HG02981 (cell line): Measurements from ENCODE around the gene STARD7.

Source experiments
- ATAC-seq: cut with Tn5 transposase; IDR thresholded peaks from one replicate; pipeline ENCODE4 v1.9.1; 2021; ENCODE audit warnings: mild to moderate bottlenecking, moderate library complexity; ENCODE audit not compliant: unreplicated experiment

STARD7 gene

GRCh38 chr2:96201338-96201737 is 7.3 kb downstream of the STARD7 start:
- no peak for ATAC-seq

- ATAC-seq: no peak
These were observed 9.7 kb downstream of the STARD7 start for GRCh38 chr2:96198921-96199320.

- ATAC-seq: no peak
These were observed 10.9 kb downstream of the STARD7 start for GRCh38 chr2:96197546-96198255.

DNA sequence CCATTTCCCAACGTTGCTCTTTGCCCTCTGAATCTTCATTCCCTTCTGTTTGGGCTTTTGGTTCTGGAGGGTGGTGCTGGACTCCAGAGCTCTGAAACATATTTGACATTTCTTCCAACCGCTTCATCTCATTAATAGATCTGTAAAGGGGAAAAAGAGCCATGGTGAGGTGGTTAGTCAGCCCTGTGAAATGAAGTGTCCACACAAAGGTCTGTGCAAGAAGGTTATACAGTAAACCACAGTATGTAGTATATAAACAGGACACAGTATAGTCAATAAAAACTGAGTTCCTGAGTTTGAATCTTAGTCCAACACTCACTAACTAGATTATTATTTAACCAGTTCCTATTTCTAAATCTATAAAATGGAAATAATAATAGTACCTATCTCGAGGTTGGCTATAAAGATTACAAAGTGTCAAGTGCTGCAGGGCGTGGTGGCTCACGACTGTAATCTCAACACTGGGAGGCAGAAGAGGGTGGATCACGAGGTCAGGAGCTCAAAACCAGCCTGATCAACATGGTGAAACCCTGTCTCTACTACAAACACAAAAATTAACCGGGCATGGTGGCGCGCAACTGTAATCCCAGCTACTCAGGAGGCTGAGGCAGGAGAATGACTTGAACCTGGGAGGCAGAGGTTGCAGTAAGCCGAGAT is 13.1 kb downstream of the STARD7 start:
- ATAC-seq: no peak

DNA sequence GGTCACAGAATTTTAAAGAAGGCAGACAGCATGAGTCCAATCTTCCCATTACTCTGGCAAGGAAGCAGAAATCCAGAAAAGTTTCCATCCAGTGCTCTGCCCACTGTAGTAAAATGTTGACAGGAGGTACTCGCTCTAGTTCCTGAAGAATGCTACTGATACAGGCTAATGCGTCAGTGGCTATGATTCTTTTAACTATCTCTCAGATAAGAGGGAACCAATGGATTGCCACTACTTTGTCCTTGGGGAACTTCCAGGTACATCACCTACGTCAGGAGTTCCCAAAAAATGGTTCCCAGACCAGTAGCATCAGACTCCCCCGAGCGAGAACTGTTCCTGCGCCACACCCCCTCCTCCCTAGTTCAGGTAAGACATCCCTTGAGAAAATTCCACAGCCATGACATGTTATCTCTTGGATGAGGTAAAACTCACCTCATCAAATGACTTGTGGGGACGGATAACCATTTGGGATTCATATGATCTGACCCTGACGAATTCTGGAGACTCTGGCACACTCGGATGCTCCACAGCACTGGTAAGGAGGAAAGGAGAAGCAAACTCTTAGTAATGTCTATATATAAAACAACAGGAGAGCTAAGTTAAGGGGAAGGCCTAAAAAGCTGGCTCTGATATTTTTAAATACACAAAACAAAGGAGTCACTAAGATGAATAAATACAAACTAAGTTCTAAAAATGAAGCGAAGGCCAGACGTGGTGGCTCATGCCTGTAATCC is 16.5 kb downstream of the STARD7 start:
- no peak for ATAC-seq

- no peak for ATAC-seq
These were observed 19.7 kb downstream of the STARD7 start for GRCh38 chr2:96188821-96189526.

DNA sequence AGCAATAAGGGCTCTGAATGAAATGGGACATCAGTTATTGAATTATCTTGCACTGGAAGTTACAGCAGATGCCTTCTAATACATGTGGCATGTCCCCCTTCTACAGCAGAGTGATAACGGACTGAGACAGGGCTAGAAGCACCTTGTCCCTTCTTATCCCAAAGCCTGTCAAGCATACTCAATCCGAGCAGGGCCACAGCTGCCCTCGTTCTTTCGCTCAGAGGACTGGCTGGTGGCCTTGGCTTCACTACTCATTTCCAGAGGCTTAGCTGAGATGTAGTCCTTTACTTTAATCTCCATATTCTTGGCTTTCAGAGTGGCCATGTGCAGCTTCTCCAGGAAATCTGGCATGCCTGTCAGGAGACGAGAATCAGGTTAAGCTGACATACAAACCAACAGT is 22.1 kb downstream of the STARD7 start:
- ATAC-seq: no peak

DNA sequence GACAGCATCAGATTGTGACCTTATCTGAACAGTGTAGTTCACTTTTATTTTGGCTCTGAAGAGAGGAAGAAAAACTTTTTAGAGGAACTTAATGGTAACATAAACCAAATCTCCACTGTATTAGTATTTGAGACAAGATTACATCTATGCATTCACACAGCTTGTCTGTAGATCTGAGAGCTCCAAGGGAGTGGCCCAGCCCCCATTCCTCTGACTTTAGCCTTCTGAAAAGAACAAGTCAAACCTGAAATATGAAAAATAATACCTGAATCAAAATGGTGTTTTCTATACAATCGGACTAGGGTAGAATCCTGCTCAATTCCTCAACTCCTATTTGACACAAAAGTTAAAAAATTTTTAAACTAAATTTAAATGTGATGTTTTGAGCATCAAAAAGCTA is 23.1 kb downstream of the STARD7 start:
- ATAC-seq: no peak

DNA sequence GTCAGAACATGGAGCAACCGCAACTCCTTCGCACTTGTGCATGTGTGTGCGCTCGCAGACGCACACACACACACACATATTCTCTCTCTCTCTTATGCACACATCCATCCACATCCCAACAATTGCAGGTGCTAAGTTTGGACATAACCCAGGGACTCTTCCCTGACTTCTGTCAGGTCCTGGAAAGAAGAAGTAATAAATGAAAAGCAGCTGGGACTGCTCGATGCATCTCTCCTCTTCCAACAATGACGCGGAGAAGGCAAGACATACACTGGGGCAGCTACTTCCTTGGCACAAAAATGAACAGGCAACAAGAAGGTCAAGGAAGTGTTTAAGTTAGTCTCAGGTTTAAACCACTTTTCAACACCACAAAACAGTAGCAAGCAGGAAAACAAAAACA is 23.6 kb downstream of the STARD7 start:
- no peak for ATAC-seq

GRCh38 chr2:96184188-96184587 is 24.4 kb downstream of the STARD7 start:
- ATAC-seq: no peak

DNA sequence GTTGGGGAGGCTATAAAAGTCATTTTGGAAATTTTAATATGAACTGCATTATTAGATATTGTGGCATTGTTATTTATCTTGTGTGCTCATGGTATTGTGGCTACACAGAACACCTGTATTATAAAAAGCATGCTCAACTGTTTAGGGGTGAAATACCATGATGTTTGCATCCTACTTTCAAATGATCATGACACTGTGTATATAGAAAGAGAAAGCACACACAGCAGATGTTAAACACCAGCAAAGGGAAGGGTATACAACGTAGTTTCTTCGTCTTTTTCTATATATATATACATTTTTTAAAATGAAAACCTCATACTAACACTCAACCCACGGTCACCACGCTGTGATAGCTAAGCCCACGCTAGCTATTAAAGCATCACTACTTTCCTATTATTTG is 27.1 kb downstream of the STARD7 start:
- no peak for ATAC-seq

- ATAC-seq: no peak
These were observed 28.1 kb downstream of the STARD7 start for GRCh38 chr2:96180521-96180920.

DNA sequence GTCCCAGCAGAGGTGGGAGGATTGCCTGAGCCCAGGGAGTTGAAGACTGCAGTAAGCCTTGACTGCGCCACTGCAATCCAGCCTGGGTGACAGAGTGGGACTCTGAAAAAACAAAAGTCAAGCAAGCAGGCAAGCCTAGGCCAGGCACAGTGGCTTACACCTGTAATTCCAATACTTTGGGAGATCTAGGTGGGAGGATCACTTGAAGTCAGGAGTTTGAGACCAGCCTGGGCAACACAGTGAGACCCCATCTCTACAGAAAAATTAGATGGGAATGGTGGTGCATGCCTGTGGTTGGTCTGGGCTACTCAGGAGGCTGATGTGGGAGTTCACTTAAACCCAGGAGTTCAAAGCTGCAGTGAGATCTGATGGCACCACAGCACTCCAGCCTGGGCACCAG is 28.6 kb downstream of the STARD7 start:
- ATAC-seq: no peak

DNA sequence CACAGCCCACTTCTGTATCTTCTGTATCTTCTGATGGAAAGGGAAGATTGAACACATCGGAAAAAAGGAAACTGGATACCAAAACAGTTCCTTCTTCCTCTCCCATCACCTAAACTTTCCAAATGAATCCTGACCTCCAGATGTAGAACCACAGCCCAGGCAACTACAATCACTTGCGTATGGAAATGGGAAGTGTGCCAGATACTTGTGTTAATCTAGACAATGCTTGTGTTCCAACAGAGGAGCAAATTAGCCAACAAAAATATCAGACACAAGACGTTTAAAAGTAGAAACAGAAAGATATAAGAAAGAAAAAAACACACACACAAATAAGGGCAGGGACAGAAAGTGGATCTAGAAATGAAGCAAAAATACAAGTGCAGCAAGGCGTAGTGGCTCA is 32.0 kb downstream of the STARD7 start:
- no peak for ATAC-seq

- no peak for ATAC-seq
These were observed 32.7 kb downstream of the STARD7 start for GRCh38 chr2:96175951-96176350.

- peak; percentile 81 for ATAC-seq
These were observed 34.1 kb downstream of the STARD7 start for GRCh38 chr2:96174251-96175144.

DNA sequence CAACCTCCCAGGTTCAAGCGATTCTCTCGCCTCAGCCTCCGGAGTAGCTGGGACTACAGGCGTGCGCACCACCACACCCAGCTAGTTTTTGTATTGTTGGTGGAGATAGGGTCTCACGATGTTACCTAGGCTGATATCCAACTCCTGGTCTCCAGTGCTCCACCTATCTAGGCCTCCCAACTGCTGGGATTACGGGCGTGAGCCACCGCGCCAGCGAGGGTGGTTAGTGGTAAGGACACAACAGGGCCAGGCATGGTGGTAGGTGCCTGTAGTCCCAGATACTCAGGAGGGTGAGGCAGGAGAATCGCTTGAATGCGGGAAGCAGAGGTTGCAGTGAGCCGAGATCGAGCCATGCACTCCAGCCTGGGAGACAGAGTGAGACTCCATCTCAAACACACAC is 36.8 kb downstream of the STARD7 start:
- no peak for ATAC-seq

DNA sequence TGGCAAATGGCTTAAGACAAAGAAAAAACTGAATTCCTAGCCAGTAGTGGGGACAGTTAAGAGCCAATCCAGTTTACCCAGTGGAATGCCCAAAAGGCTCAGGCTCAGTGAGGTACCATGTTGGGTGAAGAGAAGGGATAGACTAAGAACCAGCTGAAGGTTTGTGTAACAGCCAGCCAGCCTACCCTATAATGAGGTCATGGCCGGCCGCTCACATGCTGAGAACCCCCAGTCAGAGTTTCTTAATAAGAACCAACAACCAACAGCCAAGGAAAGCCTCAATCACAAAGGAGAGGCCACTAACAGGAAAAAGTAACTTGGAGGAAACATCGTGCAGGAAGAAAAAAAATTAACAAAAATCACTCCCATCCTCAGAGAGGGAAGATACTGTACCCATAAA is 38.0 kb downstream of the STARD7 start:
- ATAC-seq: no peak

DNA sequence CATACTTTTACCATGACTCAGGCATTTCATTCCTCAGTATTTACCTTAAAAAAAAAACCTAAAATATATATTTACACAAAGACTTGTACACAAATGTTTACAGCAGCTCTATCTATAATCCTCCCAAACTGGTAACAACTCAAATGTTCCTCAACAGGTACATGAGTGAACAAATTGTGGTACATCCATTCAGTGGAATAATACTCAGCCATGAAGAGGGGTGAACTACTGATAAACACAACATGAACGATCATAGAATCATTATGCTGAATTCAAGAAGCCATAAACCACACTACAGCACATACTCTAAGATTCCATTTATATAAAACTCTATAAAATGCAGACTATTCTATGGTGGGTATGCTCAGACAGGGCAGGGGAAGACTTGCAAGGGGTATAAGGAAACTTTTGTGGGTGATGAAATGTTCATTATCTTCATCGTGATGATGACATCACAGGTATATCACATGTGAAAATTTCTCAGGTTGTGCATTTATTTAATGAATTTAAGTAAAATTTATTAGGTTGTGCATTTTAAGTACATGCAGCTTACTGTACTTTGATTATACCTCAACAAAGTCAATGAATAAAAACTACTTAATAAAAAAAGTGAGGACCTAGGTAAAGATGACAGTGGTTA is 38.6 kb downstream of the STARD7 start:
- ATAC-seq: no peak

DNA sequence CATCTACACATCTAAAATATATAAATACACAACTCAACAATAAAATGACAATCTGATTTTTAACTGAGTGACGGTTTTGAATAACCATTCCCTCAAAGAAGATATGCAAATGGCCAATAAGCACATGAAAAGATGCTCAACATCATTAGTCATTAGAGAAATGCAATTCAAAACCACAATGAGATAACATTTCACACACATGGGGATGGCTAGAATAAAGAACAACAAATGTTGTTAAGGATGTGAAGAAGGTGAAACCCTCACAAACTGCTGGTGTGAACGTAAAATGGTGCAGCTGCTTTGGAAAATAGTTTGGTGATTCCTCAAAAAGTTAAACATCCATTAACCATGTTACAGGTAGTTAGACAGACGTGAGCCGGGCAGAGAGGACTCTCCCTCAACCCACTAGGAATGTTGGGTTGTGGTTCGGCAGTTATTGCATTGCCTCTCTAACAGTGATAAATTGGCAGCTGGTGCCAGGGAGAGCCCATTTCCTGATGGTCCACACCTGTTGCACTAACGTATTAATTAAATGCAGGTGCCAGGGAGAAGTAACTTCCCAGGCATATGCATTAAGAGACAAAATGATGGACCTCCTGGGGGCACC is 41.1 kb downstream of the STARD7 start:
- ATAC-seq: no peak
